Stimulated activated CD8-positive, alpha-beta memory T cell treated with anti-CD3 and anti-CD28 coated beads, Interleukin-4, amount 100 ng/mL, for 48 hours (primary cell): ENCODE results near the gene CCNJ.
"Not testable (repeated sequence)": the region's sequence is repeated elsewhere in the genome, so short reads cannot be mapped to it uniquely, and the experiment has no call there.

Experiments
- DNase-seq: peaks from one replicate; pipeline ENCODE4 v3.0.0-alpha.2; 2020

CCNJ gene

GRCh38 chr10:96043033-96043892 lies at the start of gene CCNJ:
CCNJ (plus strand) TSS chr10:96043583; CDS start chr10:96044394, 811 bp downstream.
- peak; percentile 84 for DNase-seq

DNA sequence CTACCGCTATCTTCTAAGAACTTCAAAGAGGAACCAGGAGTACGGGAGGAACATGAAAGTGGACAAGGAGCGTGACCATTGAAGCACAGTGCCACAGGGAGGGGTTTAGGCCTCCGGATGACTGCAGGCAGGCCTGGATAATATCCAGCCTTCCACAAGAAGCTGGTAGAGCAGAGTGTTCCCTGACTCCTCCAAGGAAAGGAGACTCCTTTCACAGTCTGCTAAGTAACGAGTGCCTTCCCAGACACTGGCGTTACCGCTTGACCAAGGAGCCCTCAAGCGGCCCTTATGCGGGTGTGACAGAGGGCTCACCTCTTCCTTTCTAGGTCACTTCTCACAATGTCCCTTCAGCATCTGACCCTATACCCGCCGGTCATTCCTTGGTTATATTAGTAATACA lies 49.0 kb upstream of the CCNJ start:
- DNase-seq = not testable (repeated sequence)

DNA sequence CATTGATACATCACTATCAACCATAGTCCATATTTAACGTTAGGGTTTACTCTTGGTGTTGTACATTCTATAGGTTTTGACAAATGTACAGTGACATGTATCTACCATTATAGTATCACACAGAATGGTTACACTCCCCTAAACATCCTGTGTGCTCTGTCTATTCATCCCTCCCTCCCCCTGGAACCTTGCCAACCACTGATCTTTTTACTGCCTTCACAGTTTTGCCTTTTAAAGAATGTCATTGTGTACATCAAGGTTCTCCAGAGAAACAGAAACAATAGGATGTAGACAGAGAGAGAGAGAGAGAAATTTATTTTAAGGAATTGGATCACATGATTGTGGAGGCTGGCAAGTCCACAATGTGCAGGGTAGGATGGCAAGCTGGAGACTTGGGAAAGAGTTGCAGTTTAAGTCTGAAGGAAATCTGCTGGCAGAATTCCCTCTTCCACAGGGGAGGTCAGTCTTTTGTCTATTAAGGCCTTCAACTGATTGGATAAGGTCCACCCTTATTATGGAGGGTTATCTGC lies 45.1 kb upstream of the CCNJ start:
- DNase-seq = no peak

DNA sequence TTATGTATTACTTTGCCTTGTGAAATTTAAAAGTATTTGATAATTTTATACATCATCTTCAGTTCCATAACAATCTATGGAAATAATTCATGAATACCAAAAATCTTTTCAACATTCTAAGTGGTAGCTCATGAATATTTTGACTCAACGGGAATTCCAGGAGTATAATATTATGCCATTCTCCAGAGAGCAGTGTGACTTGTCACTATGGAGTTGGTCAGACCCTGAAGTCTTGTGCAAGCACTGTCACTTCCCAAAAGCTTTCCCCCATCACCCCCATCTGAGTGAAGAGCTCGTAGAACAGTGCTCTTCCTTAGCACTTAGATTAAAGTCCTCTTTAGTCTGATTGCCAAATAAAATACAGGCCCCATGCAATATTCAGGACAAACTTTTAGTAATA lies 29.4 kb upstream of the CCNJ start:
- DNase-seq = no peak

GRCh38 chr10:96014473-96015102 lies 28.8 kb upstream of the CCNJ start:
- DNase-seq = no peak

- DNase-seq = peak; percentile 29
Measured at GRCh38 chr10:96017191-96017687, 26.1 kb upstream of the CCNJ start.

- no peak for DNase-seq
Measured at GRCh38 chr10:96021332-96021731, 22.1 kb upstream of the CCNJ start.

DNA sequence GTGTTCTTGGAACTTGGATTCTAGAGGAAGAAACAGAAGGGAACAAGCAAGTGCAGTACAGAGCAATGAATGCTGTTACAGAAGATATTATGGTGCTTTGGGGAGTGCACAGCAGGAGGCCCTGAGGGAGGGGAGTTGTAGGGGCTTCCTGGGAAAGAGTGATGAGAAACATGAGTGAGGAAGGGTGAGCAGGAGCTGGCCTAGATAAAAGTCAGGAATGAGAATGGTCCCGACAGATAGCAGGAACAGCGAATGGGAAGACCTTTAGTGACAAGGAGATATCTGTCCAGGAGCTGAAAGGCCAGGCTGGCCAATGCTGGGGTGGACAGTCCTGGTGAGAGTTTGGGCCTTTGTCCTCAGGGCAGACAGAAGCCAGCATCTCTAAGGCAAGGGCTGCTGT lies 20.6 kb upstream of the CCNJ start:
- DNase-seq = no peak

DNA sequence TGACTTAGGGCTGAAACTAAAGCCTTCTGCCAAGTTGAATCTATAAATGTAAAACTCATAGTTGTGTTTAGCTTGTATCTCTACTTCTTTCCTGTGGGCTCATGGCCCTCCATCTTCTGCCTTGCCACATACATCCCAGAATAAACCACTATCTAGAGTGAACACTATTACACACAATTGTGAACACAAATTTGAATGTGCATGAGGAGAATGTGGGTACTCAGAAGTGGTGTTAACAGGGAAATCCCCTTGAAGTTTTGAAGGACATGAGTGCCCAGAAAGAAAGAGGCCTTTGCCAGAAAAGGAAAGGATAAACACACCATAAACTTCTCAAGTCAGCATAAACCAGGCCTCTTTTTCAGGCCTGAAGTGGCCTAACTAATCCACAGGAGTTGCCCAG lies 20.2 kb upstream of the CCNJ start:
- no peak for DNase-seq

DNA sequence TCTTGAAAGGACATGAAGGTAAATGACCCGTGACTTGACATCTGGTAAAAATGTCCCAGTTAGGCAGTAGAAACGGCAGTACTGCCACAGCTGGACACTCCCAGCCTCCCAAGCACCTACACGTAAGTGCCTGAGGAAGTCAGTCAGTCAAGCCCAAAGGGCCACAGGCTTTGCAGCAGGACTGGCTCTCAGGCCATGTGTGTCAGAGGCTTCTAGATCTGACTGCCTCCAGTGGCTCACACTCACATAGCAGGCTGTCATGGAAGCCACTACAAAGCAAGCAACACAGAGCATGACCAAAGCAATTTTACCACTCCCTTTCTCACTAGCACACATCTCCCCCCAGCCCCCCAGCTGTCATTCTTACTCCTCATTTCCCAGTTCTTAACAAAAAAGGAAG lies 17.8 kb upstream of the CCNJ start:
- no peak for DNase-seq

DNA sequence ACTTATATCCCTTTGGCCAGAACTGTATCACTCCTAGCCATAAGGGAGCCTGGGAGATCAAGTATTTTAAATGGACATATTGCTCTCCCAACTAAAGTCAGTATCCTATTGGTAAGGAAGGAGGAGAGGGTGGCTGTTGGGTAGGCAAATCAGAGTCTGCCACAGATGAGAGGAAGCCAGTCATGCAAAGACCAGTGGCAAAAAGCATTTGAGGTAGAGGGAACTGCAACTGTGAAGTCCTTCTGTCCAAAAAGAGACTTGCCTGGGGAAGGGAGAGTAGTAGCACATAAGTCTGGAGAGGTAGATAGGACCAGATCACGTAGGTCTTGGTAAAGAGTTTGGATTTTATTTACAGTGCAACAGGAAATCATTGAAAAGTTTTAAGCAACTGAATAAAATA lies 8.8 kb upstream of the CCNJ start:
- DNase-seq = no peak

DNA sequence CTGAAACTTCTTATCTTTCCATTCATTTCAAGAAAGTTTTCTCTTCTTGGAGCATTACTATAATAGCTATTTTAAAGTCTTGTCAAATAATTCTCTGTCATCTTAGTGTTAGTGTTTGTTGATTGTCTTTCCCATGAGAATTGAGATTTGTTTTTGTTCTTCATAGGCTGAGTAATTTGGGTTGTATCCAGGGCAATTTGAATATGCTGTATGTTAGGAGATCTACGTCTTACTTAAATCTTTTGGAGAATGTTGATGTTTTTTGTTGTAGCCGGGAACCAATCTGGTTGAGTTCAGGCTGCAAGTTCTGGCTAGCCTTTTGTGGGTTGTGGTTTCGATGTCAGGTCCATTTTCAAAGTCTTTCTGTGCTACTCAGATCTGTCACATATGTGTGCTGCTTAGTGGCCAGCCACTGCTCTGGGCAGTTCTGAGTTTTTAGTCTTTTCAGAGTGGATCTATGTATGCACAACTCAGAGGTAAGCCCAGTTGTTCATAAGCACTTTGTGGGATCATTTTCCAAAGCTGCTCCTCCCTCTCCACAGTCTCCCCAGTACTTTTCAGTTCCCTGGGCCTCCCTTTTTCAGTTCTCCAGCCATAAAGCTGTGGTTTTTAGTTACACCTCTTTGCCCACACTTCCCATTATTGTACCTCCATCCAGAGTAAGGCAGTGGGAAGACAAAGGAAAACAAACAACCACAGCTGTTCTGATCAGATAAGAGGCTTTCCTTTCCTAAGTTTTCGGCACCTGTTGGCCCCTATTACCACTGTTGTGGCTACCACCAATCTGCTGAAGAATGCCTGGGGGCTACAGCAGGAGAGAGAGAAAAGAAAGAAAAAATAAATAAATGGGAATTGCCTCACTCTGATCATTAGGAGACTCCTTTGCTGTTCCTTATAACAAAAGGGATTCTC lies 4.7 kb upstream of the CCNJ start:
- no peak for DNase-seq

DNA sequence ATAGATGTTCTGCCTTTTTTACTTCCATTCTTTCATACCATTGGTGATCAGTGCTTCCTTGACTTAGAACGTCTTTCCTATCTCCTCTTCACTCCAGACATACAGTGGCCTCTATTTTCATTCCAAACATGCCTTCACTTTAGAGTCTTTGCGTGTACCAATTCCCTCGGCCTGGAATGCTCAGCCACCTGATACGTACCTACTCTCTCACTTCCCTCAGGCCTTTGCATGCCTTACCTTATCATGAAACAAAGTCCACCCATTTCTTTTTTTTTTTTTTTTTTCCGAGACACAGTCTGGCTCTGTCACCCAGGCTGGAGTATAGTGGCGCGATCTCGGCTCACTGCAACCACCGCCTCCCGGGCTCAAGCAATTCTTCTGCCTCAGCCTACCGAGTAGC lies 2.2 kb upstream of the CCNJ start:
- no peak for DNase-seq

DNA sequence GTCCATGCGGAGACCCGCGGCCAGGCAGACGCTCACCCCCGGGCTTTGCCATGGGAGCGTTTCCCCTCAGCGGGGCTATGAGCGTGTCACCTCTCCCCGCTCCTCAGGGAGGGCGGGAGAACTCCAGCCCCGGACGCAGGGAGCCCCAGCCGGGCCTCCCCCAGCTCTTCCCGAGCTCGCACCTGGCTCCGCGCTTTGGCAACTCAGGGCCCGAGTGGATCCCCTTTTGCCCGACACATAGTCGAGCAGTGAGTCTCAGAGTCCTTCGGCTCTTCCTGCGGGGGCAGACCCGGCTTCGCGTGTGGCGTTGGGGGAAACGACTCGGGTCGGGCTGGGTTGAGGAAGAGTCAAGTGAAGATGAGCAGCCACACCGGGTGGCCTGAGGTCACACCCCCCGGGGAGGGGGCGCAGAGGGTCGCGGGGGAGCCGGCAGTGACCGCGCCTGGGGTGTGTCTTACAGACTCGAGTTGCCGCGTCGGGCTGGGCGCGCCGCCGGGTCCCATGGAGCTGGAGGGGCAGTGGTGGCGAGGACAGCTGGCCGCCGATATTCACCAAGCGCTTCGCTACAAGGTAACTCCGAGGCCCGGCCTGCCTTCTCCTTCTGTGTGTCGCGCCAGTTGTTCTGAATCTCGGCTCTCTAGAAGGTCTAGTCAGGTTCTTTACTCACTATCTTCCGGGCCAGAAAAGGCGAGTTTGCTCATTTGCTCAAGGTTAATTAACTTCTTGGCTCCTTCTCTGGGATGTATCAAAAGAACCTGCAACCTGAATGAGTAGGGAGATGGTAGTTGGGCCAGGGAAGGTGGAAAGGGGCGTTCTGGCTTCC lies 721 bp downstream of the CCNJ start:
- DNase-seq = peak; percentile 62

GRCh38 chr10:96044736-96045135 lies 1.4 kb downstream of the CCNJ start:
- no peak for DNase-seq

- no peak for DNase-seq
Measured at GRCh38 chr10:96046546-96046945, 3.2 kb downstream of the CCNJ start.

DNA sequence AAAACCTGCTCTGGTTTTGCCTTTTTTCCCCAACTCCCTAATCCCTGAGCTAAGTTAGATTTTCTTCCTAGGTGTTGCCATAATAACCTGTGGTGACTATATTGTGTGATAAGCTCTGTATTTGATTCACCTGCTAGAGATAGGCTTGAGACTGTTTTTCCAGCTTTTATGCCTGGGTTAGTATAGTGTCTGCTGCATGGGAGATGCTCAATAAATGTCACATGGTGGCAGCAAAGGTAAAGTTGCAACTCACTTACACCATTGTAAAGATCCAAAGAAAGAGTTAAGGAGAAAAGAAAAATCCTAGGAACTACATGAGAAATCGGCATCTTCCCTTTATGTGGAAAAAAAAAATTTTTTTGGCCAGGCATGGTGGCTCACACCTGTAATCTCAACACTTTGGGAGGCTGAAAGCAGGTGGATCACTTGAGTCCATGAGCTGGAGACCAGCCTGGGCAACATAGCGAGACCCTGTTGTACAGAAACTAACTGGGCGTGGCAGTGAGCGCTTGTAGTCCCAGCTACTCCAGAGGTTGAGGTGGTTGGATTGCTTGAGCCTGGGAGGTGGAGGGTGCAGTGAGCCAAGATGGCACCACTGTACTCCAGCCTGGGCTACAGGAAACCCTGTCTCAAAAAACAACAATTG lies 3.7 kb downstream of the CCNJ start:
- no peak for DNase-seq

DNA sequence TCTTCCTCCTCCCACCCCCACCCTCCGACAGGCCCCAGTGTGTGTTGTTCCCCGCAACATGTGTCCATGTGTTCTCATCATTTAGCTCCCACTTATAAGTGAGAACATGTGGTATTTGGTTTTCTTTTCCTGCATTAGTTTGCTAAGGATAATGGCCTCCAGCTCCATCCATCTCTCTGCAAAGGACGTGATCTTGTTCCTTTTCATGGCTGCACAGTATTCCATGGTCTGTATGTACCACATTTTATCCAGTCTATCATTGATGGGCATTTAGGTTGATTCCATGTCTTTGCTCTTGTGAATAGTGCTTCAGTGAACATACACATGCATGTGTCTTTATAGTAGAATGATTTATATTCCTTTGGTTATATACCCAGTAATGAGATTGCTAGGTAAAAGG lies 4.5 kb downstream of the CCNJ start:
- DNase-seq = not testable (repeated sequence)

GRCh38 chr10:96049340-96049739 lies 6.0 kb downstream of the CCNJ start:
- no peak for DNase-seq

DNA sequence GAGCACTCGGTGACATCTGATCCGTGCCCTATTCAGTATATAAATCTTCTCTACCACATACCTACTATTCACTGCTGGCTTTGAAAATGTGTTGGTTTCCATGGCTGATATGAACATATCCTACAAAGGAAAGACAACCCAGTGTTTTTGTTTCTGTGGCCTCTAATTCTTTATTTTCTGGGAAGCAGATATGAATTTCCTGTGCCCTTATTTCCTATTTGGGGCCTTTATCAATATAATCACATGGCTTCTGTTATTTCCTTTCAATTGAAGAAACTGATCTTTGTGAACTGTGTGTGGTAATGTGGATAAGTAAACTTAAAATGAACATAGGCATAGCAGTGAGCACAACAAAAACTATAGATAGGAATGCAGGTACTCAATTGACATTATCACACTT lies 10.6 kb downstream of the CCNJ start:
- no peak for DNase-seq

DNA sequence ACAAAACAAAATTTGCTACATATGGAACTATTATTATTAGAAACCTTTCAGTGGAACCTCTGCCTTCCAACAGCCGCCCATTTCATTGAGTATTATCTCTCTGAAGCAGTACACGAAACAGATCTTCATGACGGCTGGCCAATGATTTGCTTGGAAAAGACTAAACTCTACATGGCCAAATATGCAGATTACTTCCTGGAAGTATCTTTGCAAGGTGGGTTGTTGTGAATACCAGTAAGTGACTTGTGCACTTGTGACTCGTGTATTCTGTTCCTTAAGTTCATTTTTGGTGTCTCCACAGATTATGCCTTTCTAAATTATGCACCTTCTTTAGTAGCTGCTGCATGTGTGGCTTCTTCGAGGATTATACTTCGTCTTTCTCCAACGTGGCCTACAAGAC lies 13.4 kb downstream of the CCNJ start:
- no peak for DNase-seq

- no peak for DNase-seq
Measured at GRCh38 chr10:96061232-96061631, 17.8 kb downstream of the CCNJ start.
